IPS-11a (cell line): ENCODE results near the gene URB2.
"Not testable (repeated sequence)": the region's sequence is repeated elsewhere in the genome, so short reads cannot be mapped to it uniquely, and the experiment has no call there.

Experiments
- H3K4me3 ChIP-seq: one replicate; pipeline ENCODE4 v1.5.1; 2013; ENCODE audit warnings: low read depth, low read length, control low read depth

URB2 gene

DNA sequence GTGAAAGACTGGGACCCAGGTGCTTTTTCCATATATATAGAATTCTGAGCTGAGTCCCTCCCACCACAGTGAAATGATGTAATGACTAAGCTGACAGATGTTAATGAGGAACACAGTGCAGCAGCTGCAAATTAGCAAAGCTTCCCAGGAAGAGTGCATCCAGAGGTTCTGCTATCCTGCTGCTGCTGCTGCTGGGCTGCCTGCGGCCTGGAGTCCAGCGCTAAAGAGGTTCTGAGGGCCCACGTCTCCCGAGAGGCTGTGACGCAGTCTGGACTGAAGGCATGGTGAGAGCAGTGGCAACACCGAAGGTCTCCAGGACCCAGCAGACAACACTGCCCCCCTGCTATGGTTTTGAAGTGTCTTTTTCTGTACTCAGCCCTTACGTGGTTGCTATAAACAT is 63.9 kb downstream of the URB2 start:
- H3K4me3 ChIP-seq = no peak overlapping the region

DNA sequence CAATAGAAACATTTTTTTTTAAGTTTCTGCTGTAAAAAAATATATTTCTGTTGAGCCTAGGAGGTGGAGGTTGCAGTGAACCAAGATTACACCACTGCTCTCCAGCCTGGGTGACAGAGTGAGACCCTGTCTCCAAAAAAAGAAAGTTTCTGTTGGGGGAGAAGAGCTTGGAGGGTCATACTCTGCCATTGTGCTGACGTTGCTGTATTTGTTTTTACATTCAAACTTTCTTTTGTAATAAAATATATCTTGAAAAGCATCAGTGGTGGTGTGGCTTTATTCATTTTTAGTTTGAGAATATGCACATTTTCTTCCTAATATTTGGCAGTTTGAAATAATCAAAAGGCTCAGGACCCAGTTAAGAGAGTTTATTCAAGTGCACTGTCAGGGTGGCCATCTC is 64.6 kb downstream of the URB2 start:
- no peak overlapping the region for H3K4me3 ChIP-seq

DNA sequence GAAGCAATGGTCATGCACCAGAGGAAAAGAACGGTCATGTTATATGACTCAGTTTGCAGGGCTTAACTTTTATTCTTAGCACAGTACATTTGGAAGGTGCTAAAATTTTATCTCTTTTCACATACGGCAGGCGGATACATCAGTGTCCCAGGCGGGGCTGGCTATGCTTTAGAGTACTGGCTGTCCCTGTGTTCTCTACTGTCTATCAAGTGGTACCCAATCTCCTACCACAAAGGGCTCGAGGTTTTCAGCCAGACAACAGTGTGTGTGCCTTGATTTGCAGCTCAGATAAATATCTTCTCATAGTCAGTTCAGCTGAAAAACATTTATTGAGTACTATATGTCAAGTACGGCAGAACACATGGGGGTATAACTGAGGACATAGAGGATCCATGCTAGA is 65.3 kb downstream of the URB2 start:
- no peak overlapping the region for H3K4me3 ChIP-seq

DNA sequence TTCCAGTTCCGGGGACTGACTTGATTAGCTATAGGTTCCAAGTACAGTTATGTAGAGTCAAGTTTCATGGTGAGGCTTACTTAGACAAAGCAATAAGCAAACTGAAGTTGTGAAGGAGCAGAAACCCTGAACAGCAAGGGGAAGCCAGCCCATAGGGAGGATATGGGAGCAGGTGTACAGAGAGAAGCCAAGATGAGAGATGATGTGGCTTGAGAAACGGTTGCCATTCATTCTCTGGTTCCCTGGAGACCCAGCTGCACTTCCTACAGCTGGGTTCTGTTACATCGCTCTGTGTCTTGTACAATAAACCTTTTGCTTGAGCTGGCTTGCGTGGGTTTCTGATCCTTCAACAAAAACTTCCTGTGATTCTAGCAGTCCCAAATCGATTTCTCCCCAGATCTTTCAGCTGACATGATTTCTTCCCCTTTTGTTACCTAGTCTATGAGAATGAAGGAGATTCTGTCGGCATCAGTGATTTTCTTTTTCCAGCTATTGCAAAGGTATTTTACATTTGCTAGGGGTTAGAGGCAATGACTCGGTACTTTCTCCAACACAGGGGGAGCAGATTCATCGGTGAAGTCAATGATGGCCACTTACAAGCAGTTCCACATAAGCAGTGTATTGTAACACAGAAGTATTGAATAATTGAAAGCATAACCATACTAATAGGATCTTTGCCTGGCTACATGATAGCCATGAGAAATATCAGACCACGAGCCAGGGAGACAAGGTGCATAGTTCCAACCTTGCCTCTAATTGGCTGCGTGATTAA is 67.3 kb downstream of the URB2 start:
- H3K4me3 ChIP-seq = no peak overlapping the region

DNA sequence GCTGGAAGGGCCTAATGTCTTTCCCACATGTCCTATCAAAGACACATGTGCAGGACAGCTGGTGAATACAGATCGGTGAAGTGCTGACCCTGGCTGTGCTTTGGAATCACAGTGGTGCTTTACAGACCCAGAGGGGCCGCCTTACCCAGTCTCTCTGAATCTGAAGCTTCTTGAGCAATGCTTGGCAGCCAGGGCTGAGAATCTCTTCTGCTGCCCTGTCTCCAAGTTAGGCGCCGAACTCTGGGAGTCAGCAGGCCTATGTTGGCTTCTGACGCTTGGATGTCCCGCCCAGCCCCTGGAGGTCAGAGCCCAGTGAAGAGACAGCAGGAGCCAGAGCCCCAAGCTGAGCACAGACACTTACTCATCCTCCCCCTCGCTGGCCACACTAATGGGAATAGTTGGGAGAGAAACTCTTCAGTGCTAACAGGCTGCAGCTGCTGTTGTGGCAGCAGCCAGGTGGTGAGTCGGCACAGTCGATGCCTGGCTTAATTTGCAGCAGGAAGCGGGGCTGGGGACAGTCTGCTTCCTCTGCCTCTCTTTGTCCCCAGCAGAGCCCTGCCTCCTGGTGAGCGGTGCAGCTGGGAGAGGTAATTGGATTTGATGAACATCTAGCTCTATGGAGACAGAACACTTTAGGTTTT is 68.1 kb downstream of the URB2 start:
- no peak overlapping the region for H3K4me3 ChIP-seq

DNA sequence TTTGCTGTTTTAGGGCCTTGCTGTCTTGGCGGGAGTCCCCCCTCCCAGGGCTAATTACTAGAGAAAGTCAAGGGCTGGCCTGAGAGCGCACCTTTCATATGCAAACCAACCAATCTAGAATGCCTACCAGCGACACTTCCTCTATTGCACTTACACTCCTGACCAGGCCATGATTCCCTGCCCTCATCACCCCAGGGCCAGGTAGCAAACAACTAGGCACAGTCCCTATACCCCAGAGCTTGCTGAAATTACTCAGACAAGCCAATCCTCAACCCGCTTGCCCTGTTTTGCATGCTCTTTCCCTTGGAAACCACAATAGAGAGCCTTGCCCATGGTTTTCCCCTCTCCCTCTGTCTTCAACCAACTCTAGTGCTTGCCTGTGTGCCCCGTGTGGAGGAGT is 70.3 kb downstream of the URB2 start:
- no peak overlapping the region for H3K4me3 ChIP-seq

DNA sequence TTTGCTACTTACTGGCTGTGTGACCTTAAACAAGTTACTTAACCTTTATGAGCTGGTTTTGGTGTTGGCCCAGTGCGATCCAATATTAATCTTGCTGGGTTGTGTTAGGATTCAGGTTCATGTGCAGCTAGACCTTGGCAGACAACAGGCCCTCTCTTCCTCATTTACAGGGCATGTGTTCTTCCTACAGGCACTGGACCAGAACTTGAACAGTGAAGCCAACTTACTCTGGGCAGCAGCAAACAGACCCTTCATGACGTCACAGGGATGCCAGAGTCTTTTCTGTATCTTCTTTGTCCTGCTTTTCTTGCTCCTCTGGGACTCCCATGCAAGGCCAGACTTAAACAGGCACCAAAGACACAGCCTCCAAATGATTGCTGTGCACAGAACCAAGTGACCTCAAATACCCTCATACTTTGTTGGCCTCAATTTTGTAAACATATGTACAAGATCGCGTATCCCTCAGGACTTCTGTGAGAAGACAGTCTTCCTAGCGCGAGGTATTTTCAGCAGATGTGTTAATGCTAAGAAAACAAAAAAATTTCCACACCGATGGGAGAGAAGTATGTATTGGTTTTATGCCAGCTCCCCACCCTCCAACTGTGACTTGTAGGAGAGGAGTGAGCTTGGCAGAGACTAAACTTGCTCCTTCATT is 73.7 kb downstream of the URB2 start:
- H3K4me3 ChIP-seq = no peak overlapping the region

DNA sequence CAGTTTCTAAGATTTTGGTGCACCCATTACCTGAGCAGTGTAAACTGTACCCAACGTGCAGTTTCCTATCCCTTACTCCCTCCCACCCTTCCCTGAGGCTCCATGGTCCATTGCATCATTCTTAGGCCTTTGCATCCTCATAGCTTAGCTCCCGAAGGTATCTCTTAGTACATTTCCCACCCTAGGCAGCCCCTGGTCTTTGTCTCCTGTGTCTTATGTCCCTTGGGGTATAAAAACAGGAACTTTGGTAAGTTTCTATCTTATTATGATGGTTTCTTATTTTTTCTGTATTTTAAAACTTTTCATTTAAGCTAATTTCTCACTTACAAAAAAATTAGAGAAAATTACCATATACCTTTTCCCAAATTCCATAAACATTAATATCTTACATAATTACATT is 78.1 kb downstream of the URB2 start:
- no peak overlapping the region for H3K4me3 ChIP-seq

DNA sequence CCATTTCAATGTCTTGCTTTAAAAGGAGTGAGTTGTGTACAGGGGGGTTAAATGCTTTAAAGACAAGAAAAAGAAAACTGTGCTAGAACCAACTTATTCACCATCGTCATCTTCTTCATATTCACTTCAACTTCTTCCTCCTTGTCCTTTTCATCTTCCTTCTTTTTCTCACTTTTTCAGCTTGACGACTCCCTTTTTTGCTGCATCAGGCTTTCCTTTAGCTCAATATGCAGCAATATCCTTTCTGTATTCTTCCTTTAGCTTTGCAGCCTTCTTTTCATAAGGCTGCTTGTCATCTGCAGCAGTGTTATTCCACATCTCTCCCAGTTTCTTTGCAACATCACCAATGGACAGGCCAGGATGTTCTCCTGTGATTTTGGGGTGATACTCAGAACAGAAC is 79.1 kb downstream of the URB2 start:
- not testable (repeated sequence) for H3K4me3 ChIP-seq

DNA sequence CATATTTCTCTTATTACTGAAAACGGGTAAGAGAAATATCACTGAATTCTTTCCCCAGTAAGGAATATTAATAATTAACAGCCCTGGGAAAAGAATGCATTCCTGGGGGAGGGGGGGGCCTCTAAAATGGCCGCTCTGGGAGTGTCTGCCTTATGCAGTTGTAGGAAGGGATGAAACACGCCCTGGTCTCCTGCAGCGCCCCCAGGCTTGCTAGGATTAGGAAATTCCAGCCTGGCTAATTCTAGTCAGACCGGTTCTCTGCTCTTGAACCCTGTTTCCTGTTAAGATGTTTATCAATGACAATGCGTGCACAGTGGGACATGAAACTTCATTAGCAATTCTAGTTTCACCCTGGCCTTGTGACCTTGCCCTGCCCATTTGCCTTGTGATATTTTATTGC is 81.1 kb downstream of the URB2 start:
- H3K4me3 ChIP-seq = not testable (repeated sequence)

DNA sequence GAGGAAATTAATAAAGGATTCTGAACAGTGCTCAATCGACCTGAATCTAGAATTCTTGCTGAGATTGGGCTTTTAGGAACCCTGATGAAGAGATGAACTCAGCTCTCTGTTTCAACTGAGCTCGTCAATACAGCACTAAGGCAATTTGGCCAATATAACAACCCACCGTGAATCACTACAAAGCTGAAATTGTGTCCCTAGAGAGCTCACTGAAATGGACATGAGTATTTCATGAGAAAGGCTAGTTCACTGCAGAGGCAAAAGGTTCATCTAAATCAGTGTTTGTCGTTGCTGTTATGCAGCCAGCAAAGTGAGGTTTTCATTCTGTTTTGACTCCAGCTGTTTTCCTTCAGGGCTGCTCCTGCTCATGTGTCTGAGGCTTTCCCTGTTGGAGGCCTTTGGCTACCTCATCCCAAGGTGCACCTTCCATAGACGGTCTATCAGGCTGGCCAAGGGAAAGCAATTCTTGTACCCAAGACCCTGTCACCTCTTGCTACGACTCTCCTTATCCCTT is 83.5 kb downstream of the URB2 start:
- no peak overlapping the region for H3K4me3 ChIP-seq
